Measurements from ENCODE around the gene CTIF. TPM values are rescaled to one million over a fixed set of nuclear protein-coding genes. Genes with fewer than 3 reads are reported as not detected.

CTIF gene
- total and polyA plus RNA-seq, 2 donors (not counting 1 experiment from before 2014, with no cell fraction given): 27.2 to 28.1 TPM

DNA sequence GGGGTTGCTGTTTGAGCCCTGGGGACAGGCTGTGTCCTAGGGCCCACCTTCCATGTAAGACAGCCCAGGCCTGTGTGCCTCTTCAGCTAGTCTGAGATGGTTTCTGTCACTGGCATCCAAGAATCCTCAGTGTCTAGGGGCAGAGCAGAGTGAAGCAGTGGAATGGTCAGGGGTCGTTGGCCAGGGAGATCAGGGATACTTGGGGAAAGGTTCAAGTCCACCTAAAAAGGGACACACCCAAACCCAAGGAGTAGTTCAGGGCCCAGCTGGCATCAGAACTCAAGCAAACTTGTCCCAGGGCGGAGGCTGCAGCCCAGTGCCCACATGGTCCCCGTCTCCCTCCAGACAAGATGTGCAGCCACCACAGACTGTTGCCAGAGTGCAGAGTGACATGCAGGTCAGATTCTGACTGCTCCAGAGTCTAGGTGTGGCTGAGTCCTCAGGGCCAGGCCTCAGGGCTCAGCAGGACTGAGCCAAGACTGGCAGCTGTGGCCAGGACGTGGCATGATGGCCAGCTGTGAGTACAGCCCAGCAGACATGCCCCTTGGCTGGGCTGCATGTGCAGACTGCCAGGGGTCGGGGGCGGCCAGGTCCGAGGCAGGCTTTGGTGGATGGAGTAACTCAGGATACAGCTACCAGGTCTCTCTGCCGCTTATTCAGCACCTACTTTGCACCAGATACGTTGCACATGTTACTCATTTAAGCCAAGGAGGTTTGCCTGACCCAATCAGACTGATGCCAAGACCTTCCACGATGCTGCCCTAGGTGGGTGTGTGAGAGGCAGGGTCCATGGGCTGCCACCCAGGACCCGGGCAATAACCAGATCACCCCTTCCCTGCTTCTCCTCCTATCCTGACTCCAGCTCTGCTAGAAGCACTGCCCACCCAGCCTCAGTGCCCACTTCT is 265.4 kb downstream of the CTIF start:
- Histone ChIP-seq H3K9me3 (ENCODE audit: control insufficient read depth, insufficient read depth, low read depth, low read length) (no peaks in the 10 kb centered on the region), H3K4me3 (replicated peaks in 1 of 4; ENCODE audit: control extremely low read depth in 1 of 4, insufficient read depth in 1 of 4, low read depth in 3 of 4, low read length in 4 of 4) (no peak overlapping the region), H3K4me1 (ENCODE audit: control insufficient read depth, extremely low read depth, insufficient read depth, low read length) (peaks cover 10% of the 10 kb centered on the region), H3K4me2 (ENCODE audit: extremely low read depth, insufficient read depth, low read length) (no peak overlapping the region), H4K20me1 (ENCODE audit: control insufficient read depth, extremely low read depth, insufficient read depth, low read length) (no peaks in the 10 kb centered on the region), H3K36me3 (ENCODE audit: control insufficient read depth, insufficient read depth, low read length) (no peaks in the 10 kb centered on the region), H3K27me3 (ENCODE audit: control insufficient read depth, insufficient read depth, low read length) (no peaks in the 10 kb centered on the region), H3K79me2 (ENCODE audit: control insufficient read depth, insufficient read depth, low read length) (no peaks in the 10 kb centered on the region), H3K9ac (ENCODE audit: insufficient read depth, low read length) (no peak overlapping the region), H2AFZ (ENCODE audit: low read length) (no peak overlapping the region), H3K27ac (ENCODE audit: insufficient read depth, low read length) (no peak overlapping the region)
- no peak for DNase-seq (ENCODE audit: low read depth in 2 of 2)
- TF ChIP-seq CTCF (conservative IDR thresholded peaks at IDR 0.05 in 1 of 2, IDR thresholded peaks at IDR 0.05 in 1 of 2; ENCODE audit: low read depth in 1 of 2, low read length in 2 of 2) (no peak), EZH2 (IDR thresholded peaks at IDR 0.05; ENCODE audit: low read length, missing control alignments) (no peak)

DNA sequence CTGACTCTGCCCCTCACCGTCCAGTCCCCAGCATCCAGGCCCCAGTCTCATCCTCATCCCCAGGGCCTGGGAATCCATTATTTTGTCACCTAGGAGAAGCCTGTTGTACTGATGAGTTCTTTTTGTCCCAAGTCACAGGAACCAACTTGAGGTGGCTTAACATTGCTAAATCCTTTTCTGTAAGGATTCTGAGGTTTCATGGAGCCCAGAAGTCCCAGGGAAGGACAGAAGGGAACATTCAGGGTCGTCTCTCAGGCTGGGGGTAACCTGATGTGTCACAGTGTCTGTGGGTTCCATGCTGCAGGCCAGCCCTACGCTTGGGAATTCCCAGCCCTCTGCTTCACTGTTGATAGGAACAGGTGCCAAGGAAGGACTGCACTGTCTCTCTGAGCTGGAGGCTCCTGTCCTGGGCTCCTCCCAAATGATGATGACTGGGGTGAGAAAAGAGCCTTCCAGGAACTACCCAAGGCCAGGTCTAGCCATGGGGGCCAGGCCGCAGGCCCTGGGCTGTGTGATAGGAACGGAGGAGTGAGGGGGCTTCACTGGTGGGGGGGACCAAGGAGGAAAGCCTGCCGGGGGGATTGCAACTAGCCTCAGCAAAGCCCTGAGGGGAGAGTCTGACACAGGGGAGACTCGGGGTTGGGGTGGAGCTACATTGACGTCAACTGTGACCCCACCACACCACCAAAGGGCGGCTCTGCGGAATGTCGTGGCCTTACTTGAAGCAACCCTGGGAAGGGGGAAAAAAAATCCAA is 266.2 kb downstream of the CTIF start:
- TF ChIP-seq CTCF (conservative IDR thresholded peaks at IDR 0.05 in 1 of 2, IDR thresholded peaks at IDR 0.05 in 1 of 2; ENCODE audit: low read depth in 1 of 2, low read length in 2 of 2) (no peak), EZH2 (IDR thresholded peaks at IDR 0.05; ENCODE audit: low read length, missing control alignments) (no peak)
- Histone ChIP-seq H3K4me2 (ENCODE audit: extremely low read depth, insufficient read depth, low read length) (no peak overlapping the region), H3K4me1 (ENCODE audit: control insufficient read depth, extremely low read depth, insufficient read depth, low read length) (peaks cover 10% of the 10 kb centered on the region), H3K27me3 (ENCODE audit: control insufficient read depth, insufficient read depth, low read length) (no peaks in the 10 kb centered on the region), H3K79me2 (ENCODE audit: control insufficient read depth, insufficient read depth, low read length) (no peaks in the 10 kb centered on the region), H3K36me3 (ENCODE audit: control insufficient read depth, insufficient read depth, low read length) (no peaks in the 10 kb centered on the region), H4K20me1 (ENCODE audit: control insufficient read depth, extremely low read depth, insufficient read depth, low read length) (no peaks in the 10 kb centered on the region), H3K9me3 (ENCODE audit: control insufficient read depth, insufficient read depth, low read depth, low read length) (no peaks in the 10 kb centered on the region), H3K4me3 (replicated peaks in 1 of 4; ENCODE audit: control extremely low read depth in 1 of 4, insufficient read depth in 1 of 4, low read depth in 3 of 4, low read length in 4 of 4) (no peak overlapping the region), H3K9ac (ENCODE audit: insufficient read depth, low read length) (no peak overlapping the region), H3K27ac (ENCODE audit: insufficient read depth, low read length) (no peak overlapping the region), H2AFZ (ENCODE audit: low read length) (no peak overlapping the region)
- DNase-seq (ENCODE audit: low read depth in 2 of 2): no peak

DNA sequence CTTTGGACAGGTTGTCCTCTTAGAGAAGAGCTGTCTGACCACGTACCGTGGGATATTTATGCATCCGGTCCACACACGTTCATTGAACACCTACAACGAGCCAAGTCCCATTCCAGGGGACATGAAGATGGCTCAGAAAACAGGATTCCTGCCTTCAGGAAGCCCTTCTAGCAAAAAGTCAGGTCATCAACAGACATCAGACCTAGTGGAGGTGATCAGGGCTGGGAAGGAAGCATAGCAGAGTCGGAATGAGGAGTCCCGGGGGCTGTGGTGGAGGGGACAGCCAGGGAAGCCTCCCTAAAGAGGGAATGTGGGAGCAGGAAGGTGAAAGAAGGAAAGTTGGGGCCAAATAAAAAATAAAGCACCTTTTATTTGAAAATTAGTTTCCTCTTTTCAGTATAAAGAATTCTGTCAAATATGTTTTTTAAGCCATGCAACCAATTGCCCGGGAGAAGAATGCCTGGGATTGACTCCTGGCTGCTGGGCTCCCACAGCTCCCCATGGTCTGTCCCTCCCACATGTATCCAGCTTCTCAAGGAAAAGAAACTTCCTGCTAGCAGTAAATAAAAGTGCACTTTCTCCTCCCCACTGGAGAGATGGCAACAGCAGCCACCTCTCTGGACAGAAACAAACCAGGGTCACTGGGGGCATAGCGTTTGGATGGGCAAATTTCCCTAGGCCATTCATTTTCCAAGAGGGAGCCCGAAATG is 267.1 kb downstream of the CTIF start:
- Histone ChIP-seq H3K27me3 (ENCODE audit: control insufficient read depth, insufficient read depth, low read length) (no peaks in the 10 kb centered on the region), H3K4me1 (ENCODE audit: control insufficient read depth, extremely low read depth, insufficient read depth, low read length) (peaks cover 7% of the 10 kb centered on the region), H3K36me3 (ENCODE audit: control insufficient read depth, insufficient read depth, low read length) (no peaks in the 10 kb centered on the region), H3K4me3 (replicated peaks in 1 of 4; ENCODE audit: control extremely low read depth in 1 of 4, insufficient read depth in 1 of 4, low read depth in 3 of 4, low read length in 4 of 4) (no peak overlapping the region), H2AFZ (ENCODE audit: low read length) (no peak overlapping the region), H3K27ac (ENCODE audit: insufficient read depth, low read length) (no peak overlapping the region), H3K4me2 (ENCODE audit: extremely low read depth, insufficient read depth, low read length) (no peak overlapping the region), H3K9ac (ENCODE audit: insufficient read depth, low read length) (no peak overlapping the region), H4K20me1 (ENCODE audit: control insufficient read depth, extremely low read depth, insufficient read depth, low read length) (no peaks in the 10 kb centered on the region), H3K9me3 (ENCODE audit: control insufficient read depth, insufficient read depth, low read depth, low read length) (no peaks in the 10 kb centered on the region), H3K79me2 (ENCODE audit: control insufficient read depth, insufficient read depth, low read length) (no peaks in the 10 kb centered on the region)
- TF ChIP-seq CTCF (conservative IDR thresholded peaks at IDR 0.05 in 1 of 2, IDR thresholded peaks at IDR 0.05 in 1 of 2; ENCODE audit: low read depth in 1 of 2, low read length in 2 of 2) (no peak), EZH2 (IDR thresholded peaks at IDR 0.05; ENCODE audit: low read length, missing control alignments) (no peak)
- no peak for DNase-seq (ENCODE audit: low read depth in 2 of 2)
